HPDE6-E6E7 (cell line): ENCODE results near the gene SSPN.
A peak's percentile ranks its signal among the peaks of the same experiment; 100 is the strongest.

Source experiments
- DNase-seq: peaks from one replicate; pipeline ENCODE4 v3.0.0; 2011; ENCODE audit warnings: missing footprints; ENCODE audit errors: extremely low spot score

The SSPN gene

GRCh38 chr12:26187014-26187798, 8.2 kb upstream of the SSPN start:
- no peak for DNase-seq

DNA sequence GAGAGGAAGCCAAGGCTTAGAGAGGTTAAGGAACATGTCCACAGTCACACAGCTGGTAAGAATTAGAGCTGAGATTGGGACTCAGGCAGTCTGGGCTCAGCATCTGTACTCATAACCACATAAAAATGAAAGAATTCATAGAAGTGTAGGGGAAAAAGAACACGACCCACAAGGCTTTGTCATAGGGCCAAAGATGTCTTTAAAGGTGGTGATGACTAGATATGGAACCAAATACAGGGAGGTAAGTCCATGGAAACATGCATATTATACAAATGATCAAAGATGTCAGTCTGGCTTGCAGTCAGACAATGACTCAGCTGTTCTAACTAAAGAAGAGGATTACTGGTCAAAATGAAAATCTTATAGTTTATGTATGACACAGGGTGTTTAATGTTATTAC, 7.2 kb upstream of the SSPN start:
- no peak for DNase-seq

DNA sequence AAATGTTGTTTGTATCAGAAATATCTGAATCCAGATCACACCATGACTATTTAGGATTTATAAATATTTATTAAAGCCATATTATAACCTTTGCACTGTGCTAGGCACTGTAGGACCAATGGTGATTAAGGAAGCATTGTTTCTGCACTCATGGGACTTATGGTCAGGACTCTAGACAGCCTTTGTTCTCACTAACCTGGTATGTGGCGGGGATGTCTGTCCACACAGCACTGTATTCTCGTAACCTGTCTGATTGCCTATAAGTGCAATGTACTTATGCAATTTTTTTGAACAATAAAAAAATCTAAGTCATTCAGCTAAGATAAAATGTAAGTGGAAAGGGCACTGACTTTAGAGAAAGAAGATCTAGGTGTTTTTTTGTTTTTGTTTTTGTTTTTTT, 6.7 kb upstream of the SSPN start:
- no peak for DNase-seq

DNA sequence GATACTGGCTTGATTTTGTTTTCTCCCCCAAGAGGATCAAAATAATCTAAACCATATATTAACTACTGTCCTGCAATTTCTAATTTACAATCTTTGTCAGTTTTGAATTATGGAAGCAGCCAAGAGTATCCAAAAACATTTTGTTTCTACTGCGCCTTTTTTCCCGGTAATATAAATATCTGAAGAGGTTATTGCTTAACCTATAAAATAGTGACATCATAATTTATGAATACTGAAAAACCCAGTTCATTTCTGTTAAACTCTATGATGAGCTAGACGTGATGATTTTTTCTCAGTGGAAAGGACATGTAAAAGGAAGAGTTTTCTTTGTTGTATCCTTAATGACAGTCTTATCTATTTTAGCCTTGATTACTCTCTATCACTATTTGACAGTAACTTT, 3.2 kb upstream of the SSPN start:
- DNase-seq: no peak

DNA sequence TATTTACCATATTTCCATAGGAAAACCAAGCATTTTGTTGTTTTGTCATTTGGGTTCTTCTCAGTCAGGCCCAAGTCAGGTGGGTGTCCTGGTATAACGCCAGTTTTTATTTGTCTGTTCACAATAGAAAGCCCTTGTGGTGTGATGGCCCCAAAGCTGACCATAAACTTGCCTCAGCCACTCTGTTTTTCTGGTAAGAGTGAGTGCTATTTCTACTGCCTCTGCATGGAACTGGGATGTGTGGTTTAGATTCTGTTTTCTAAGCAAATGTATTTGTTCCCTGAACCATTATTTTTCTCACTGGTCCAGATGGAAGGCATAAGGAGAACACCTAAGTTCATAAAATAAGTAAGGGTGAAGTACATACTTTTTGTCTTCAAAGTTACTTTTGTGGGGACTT, 1.8 kb upstream of the SSPN start:
- DNase-seq: no peak

DNA sequence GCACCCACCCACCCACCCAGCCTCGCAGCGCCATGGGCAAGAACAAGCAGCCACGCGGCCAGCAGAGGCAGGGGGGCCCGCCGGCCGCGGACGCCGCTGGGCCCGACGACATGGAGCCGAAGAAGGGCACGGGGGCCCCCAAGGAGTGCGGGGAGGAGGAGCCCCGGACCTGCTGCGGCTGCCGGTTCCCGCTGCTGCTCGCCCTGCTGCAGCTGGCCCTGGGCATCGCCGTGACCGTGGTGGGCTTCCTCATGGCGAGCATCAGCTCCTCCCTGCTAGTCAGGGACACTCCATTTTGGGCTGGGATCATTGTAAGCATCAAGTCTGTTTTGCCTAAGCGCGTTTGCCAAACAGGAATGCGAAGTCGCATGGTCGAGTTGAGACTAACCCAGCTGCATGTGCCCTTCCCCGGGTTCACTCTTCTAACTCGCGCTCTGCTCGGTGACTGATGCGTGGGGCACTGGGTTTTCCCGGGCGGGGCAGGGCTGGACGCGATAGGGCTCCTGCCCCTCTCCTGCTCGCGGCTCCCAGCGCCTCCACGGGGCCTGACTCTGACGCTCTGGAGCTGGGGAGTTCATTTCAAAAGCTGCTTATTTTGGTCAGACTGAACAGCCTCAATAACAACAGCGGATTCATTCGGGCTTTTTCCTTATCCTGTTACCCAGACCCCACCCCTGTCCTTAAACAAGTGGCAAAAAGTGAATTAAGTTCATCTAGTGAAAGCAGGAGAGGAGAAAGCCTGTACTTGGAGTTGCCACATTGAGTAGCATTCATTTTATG, 458 bp downstream of the SSPN start:
- no peak for DNase-seq

- no peak for DNase-seq
Observed at GRCh38 chr12:26196421-26196716, 996 bp downstream of the SSPN start.

DNA sequence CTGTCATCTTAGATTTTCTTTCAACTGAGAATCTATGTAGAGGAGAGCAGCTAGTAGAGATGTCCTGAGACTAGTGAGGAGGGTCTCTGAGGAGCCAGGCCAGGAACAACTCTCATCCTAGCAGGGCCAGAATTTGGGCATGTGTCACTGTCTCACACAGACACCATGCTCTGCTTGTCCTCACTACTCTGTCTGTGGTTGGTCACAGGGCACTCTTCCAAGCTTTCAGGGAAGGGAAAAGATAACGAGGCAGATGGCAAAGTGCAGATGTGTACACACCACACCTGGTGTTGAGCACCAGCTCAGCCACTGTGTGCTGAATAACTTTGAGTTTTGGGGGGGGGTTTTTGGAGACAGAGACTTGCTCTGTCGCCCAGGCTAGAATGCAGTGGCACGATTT, 2.5 kb downstream of the SSPN start:
- no peak for DNase-seq

DNA sequence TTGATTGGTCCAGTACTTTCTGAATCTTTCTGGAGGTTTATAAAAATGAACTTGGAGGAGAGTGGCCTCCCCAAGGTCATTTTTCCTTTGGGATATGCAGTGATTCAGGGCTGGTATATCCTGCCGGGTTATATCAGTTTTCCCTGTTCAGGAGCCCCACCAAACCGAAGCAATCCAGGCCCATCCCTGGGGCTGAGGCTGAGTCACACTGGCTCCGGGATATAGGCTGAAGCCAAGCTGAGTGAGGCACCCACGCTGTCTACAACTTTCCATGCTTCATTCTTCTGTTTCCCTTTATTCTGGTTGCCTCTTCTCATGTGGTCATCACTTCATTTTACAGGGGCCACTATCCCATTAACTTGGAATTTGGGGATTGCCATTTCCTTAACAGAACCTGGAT, 3.4 kb downstream of the SSPN start:
- DNase-seq: no peak

DNA sequence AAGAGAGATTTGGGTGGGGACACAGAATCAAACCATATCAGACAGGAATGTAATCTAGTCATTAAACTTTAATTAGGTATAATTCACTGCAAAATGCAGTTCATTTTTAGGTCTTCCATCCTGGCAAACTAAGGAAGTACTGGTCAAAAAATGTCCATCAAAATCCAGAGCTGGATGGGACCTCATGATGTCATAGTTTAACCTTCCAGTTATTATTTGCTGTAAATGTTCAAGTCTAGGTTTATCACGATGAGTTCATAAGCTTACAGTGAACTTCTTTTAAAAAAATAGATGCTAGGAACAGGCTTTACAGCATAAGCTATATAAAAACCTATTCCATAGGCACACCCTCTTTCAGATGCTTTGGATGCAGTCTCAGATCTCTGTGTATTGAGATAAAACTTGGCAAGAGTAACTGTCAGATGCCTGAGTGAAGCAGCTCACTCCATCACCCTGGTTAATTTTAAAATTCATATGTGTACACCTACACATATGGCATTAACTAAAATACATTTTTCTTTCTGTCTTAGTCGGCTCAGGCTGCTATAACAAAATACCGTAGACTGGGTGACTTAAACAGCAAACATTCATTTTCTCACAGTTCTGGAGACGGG, 7.9 kb downstream of the SSPN start:
- no peak for DNase-seq

GRCh38 chr12:26204612-26205289, 9.4 kb downstream of the SSPN start:
- no peak for DNase-seq

GRCh38 chr12:26205298-26205697, 9.9 kb downstream of the SSPN start:
- no peak for DNase-seq

DNA sequence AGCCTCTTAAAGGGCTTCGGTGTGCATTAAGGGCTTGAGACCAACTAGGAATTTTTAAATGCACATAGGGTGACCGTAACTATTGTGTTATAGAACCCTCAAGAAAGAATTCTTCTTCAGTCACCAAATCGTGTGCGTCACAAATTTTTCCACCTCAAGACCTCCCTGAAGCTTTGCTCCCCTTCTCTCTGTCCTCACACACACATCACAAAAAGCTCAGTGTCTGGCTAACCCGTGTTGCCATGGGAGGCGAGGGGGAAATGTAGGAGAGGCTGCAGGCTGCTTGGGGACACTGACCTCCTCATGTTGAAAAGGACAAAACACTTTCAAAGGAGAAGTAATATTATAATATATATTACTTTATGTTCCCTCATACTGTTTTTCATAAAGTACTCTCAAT, 10.6 kb downstream of the SSPN start:
- no peak for DNase-seq

DNA sequence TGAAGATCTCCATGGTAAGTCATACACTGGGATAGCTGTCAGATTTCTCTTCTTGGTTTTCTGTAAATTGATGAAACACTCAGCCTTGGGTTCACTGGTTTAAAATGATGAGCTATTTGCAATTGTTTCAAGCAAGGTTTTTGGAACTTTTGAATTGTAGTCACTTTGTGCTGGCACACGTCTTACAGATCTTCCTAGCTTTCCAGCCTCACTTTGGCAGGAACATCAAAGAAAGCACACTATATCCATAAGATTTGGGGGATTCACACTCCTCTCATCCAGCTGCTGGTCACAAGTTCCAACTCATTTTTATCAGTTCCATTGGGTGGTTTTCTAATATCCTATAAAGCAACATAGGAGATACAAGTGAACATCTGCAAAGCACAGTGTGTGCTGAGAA, 16.0 kb downstream of the SSPN start:
- no peak for DNase-seq

DNA sequence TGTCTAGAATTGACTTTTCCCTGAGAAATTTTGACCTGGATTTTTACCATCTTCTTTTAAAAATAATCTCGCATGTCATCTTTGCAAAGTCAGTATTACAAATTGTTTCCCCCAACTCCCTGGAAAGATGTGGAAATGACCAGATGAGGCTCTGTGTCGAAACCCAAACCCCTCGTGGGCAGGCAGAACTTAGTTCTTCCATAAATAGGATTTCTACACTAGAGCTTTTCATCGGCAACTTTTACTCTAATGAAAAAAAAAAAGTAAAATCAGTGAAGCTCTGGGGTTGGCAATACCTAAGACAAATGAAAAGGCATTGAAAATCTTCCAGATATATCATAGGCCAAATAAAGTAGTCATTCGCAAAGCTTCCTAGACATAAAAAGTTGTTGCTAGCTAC, 17.0 kb downstream of the SSPN start:
- no peak for DNase-seq

DNA sequence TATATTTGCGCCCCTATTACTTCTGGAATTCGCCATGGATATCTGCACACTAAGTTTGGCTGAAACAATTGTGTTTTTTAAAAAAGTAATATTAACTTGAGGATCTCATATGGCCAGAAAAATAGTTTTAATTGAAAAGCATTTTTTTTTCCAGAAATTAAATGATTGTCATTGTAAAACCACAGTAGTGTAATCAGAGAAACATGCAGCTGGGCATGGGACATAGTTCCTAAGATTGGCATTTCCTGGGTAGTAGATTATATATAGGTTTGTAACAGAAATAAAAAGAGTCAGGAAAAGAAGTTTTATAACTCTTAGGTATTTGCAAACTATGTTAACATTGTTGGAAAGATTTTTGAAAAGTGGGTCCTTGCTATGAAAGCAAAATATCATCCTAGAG, 17.6 kb downstream of the SSPN start:
- DNase-seq: no peak

- no peak for DNase-seq
Observed at GRCh38 chr12:26214121-26214520, 18.7 kb downstream of the SSPN start.

GRCh38 chr12:26219736-26220135, 24.4 kb downstream of the SSPN start:
- DNase-seq: no peak

- DNase-seq: no peak
Observed at GRCh38 chr12:26224657-26225056, 29.3 kb downstream of the SSPN start.

- no peak for DNase-seq
Observed at GRCh38 chr12:26226122-26226521, 30.7 kb downstream of the SSPN start.

GRCh38 chr12:26226629-26227360, 31.4 kb downstream of the SSPN start:
- DNase-seq: peak; percentile 51

GRCh38 chr12:26227361-26227745, 32.0 kb downstream of the SSPN start:
- no peak for DNase-seq
